T-helper 1 cell treated with Interleukin-12 subunit alpha and Interleukin-12 subunit beta and Interleukin-4 antibody, amounts not matched to agents 30 μg/mL and 1 μg/mL, for 36 hours (primary cell): ENCODE results near the gene KLHL40.

Experiments used
- H3K27ac Mint-ChIP-seq: one replicate; pipeline ENCODE4 v1.8.0; 2021; ENCODE audit warnings: mild to moderate bottlenecking, mixed read lengths
- H3K27me3 Mint-ChIP-seq: one replicate; pipeline ENCODE4 v1.8.0; 2021; ENCODE audit warnings: low read depth, mixed read lengths
- H3K36me3 Mint-ChIP-seq: one replicate; pipeline ENCODE4 v1.8.0; 2021; ENCODE audit warnings: low read depth, mixed read lengths
- H3K4me1 Mint-ChIP-seq: one replicate; pipeline ENCODE4 v1.8.0; 2021; ENCODE audit warnings: low read depth, mixed read lengths
- H3K4me3 Mint-ChIP-seq: one replicate; pipeline ENCODE4 v1.8.0; 2021; ENCODE audit warnings: mild to moderate bottlenecking, moderate library complexity, mixed read lengths
- H3K9me3 Mint-ChIP-seq: one replicate; pipeline ENCODE4 v1.8.0; 2021; ENCODE audit warnings: mixed read lengths

The KLHL40 gene, protein sequence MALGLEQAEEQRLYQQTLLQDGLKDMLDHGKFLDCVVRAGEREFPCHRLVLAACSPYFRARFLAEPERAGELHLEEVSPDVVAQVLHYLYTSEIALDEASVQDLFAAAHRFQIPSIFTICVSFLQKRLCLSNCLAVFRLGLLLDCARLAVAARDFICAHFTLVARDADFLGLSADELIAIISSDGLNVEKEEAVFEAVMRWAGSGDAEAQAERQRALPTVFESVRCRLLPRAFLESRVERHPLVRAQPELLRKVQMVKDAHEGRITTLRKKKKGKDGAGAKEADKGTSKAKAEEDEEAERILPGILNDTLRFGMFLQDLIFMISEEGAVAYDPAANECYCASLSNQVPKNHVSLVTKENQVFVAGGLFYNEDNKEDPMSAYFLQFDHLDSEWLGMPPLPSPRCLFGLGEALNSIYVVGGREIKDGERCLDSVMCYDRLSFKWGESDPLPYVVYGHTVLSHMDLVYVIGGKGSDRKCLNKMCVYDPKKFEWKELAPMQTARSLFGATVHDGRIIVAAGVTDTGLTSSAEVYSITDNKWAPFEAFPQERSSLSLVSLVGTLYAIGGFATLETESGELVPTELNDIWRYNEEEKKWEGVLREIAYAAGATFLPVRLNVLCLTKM

DNA sequence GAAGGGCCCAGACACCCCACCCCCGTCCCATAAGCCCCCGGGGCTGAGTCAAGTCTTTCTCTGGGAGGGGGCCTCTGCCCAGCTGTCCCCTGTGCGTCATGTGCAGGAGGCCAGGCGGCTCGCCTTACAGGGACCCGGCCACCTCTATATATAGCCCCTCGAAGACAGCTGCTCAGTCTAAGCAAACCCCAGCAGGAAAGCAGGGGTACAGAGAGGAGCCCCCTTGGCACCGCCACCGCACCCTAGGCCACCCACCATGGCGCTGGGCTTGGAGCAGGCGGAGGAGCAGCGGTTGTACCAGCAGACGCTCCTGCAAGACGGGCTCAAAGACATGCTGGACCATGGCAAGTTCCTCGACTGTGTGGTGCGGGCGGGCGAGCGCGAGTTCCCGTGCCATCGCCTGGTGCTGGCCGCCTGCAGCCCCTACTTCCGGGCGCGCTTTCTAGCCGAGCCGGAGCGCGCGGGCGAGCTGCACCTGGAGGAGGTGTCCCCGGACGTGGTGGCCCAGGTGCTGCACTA is at the start of gene KLHL40:
Gene KLHL40, plus strand, starts transcription at position 175 of the 519 bp plus-strand sequence. Its CDS starts 82 bp downstream, at position 257.
- peaks cover 2% of the 10 kb centered on the region for H3K4me1 Mint-ChIP-seq
- H3K4me3 Mint-ChIP-seq: peak within 1 kb of the TSS; percentile 27
- peaks cover 22% of the 10 kb centered on the region for H3K27me3 Mint-ChIP-seq
- no peaks in the 10 kb centered on the region for H3K36me3 Mint-ChIP-seq
- H3K9me3 Mint-ChIP-seq: no peaks in the 10 kb centered on the region
- H3K27ac Mint-ChIP-seq: no peak within 1 kb of the TSS

DNA sequence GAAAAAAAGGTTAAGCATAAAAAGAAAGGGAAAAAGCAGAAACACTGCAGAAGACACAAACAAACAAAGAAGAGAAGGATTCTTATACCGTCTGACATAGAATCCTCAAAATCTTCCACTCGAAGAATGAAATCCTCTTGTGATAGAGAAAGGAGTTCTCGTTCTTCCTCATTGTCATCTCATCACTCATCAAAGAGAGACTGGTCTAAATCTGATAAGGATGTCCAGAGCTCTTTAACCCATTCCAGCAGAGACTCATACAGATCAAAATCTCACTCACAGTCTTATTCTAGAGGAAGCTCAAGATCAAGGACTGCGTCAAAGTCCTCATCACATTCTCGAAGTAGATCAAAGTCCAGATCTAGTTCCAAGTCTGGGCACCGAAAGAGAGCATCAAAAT is 48.3 kb upstream of the KLHL40 start:
- Mint-ChIP-seq H3K36me3 (peaks cover 25% of the 10 kb centered on the region), H3K4me3 (no peak overlapping the region), H3K4me1 (peaks cover 21% of the 10 kb centered on the region), H3K27me3 (no peaks in the 10 kb centered on the region), H3K9me3 (no peaks in the 10 kb centered on the region), H3K27ac (no peak overlapping the region)

DNA sequence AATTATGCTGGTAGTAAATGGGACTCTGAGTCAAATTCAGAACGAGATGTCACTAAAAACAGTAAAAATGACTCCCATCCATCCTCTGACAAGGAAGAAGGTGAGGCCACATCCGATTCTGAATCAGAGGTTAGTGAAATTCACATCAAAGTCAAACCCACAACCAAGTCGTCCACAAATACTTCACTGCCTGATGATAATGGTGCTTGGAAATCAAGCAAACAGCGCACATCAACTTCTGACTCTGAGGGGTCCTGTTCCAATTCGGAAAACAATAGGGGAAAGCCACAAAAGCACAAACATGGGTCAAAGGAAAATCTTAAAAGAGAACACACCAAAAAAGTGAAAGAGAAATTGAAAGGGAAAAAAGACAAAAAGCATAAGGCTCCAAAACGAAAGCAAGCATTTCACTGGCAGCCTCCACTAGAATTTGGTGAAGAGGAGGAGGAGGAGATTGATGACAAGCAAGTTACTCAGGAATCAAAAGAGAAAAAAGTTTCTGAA is 46.9 kb upstream of the KLHL40 start:
- H3K4me1 Mint-ChIP-seq: peaks cover 23% of the 10 kb centered on the region
- H3K27me3 Mint-ChIP-seq: no peaks in the 10 kb centered on the region
- peaks cover 31% of the 10 kb centered on the region for H3K36me3 Mint-ChIP-seq
- H3K4me3 Mint-ChIP-seq: no peak overlapping the region
- H3K9me3 Mint-ChIP-seq: no peaks in the 10 kb centered on the region
- H3K27ac Mint-ChIP-seq: no peak overlapping the region

DNA sequence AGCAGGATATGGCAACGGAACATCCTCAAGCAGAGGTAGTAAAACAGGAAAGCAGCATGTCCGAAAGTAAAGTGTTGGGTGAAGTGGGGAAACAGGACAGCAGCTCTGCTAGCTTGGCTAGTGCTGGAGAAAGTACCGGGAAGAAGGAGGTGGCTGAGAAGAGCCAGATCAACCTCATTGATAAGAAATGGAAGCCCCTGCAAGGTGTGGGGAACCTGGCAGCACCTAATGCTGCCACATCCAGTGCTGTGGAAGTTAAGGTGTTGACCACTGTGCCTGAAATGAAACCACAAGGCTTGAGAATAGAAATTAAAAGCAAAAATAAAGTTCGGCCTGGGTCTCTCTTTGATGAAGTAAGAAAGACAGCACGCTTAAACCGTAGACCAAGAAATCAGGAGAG is 46.1 kb upstream of the KLHL40 start:
- H3K36me3 Mint-ChIP-seq: peaks cover 28% of the 10 kb centered on the region
- H3K9me3 Mint-ChIP-seq: no peaks in the 10 kb centered on the region
- H3K4me3 Mint-ChIP-seq: no peak overlapping the region
- H3K4me1 Mint-ChIP-seq: peaks cover 18% of the 10 kb centered on the region
- no peak overlapping the region for H3K27ac Mint-ChIP-seq
- no peaks in the 10 kb centered on the region for H3K27me3 Mint-ChIP-seq

DNA sequence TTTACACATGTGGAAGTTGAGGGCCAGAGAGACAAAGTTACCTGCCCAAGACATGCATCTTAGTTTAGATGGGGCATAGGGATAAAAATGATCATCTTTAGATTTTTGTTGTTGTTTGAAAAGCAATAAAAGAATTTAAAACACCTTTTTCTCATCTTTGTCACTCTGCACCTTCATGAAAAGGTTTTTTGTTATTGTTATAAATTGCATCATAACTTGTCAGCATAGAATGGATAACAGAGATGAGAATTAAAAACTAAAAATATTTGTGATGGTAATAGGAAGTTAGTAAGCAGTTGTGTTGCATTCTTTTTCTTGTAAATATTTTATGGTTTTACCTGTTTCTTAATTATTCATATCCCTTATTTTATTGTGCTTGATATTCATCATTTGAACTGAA is 45.2 kb upstream of the KLHL40 start:
- no peaks in the 10 kb centered on the region for H3K9me3 Mint-ChIP-seq

DNA sequence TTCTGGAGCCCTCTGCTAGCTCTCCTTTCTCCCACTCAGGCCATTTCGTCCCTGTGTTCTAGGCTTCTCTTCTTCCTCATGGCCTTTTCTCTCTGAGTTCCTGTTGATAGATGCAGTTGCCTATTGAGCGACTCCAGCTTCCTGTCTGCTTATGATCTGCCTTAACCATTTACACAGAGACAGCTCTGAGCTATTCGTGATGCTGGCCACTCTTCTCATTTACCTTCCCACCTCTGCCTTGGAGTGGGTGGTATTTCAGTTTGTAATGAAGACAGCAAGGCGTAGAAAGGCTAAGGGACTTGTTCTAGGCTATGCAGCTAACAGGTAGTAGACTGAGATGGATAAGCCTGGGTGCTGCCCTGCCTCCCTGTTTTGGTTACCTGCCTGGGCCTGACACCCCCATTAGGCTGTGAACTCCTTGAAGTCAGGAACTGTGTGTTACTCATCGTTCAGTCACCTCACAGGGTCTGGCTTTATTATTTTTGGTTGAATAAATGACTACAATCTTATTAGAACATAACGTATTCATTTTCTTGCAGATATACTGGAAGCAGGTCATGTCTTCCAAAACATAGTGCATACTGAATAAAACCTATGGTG is 44.5 kb upstream of the KLHL40 start:
- Mint-ChIP-seq H3K4me1 (peaks cover 19% of the 10 kb centered on the region), H3K27ac (peak overlapping the region; percentile 71), H3K36me3 (peaks cover 32% of the 10 kb centered on the region), H3K9me3 (no peaks in the 10 kb centered on the region), H3K27me3 (no peaks in the 10 kb centered on the region), H3K4me3 (peak overlapping the region; percentile 46)

More for the DNA sequence above, 45.2 kb upstream of the KLHL40 start:
- H3K36me3 Mint-ChIP-seq: peaks cover 32% of the 10 kb centered on the region
- no peaks in the 10 kb centered on the region for H3K27me3 Mint-ChIP-seq
- H3K4me3 Mint-ChIP-seq: no peak overlapping the region
- peaks cover 19% of the 10 kb centered on the region for H3K4me1 Mint-ChIP-seq
- H3K27ac Mint-ChIP-seq: peak overlapping the region; percentile 66

DNA sequence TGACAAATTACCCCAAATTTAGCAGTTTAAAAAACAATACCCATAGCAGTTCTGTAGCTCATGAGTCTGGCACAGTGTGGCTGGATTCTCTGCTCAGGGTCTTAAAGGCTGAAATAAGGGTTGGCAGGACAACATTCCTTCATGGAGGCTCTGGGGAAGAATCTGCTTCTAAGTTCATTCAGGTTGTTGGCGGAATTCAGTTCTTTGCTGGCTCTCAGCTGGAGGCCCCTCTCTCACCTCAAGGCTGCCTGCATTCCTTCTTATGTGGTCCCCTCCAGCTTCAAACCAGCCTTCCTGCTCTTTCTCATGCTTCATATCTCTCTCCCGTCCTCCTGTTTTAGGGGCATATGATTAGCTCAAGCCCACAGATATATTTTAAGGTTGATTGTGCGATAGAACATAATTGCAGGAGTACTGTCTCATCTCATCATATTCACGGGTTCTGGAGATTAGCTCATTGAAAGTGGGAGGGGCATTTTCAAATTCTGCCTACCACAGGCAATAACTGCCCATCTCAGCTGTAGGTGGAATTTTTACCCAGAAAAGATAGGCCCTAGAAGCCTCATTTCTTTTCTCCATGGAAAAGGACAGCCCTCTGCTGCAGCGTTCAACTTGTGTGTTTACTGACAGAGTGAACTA is 37.4 kb upstream of the KLHL40 start:
- H3K4me3 Mint-ChIP-seq: no peak overlapping the region
- H3K4me1 Mint-ChIP-seq: peaks cover 21% of the 10 kb centered on the region
- H3K27me3 Mint-ChIP-seq: no peaks in the 10 kb centered on the region
- no peaks in the 10 kb centered on the region for H3K9me3 Mint-ChIP-seq
- no peak overlapping the region for H3K27ac Mint-ChIP-seq
- peaks cover 26% of the 10 kb centered on the region for H3K36me3 Mint-ChIP-seq

DNA sequence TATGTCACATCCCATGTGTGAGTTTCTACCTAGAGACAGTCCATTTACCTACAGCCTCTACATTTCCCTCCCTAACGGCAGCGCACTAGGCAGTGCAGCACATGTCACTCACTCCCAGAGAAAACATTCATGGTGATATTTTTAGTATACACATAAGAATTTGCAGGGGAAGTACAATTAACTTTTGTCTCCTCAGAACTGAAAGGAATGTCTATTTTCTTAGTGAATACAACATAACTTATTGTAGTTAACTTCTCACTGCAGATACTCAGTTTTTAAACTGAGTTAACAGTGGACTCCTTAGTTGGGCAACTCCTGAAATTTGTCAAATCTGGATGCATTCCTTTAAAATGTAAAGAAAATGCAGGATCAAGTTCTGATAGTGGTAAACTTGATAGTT is 36.3 kb upstream of the KLHL40 start:
- Mint-ChIP-seq H3K27ac (no peak overlapping the region), H3K36me3 (peaks cover 21% of the 10 kb centered on the region), H3K27me3 (no peaks in the 10 kb centered on the region), H3K4me1 (peaks cover 24% of the 10 kb centered on the region), H3K4me3 (no peak overlapping the region), H3K9me3 (no peaks in the 10 kb centered on the region)

DNA sequence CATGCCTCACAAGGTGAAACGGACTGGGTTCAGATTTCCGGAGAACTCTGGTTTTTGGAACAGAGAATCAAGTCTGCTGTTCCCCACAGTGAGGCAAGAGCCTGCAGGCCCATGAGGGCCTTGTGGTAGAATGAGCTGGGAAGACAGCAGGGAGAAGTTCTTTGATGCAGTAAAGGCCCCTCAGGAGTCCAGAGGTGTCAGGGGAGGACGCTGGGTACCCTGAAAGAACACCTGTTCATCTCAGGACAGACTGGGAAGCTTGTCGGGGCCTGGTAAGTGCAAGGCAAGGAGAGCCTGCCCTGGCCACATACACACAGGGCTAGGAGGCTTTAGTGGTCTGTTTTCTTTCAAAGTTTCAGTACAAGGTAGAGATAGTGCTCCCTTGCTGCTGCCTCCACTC is 35.6 kb upstream of the KLHL40 start:
- Mint-ChIP-seq H3K27ac (no peak overlapping the region), H3K27me3 (no peaks in the 10 kb centered on the region), H3K36me3 (peaks cover 17% of the 10 kb centered on the region), H3K9me3 (no peaks in the 10 kb centered on the region), H3K4me3 (no peak overlapping the region), H3K4me1 (peaks cover 20% of the 10 kb centered on the region)

DNA sequence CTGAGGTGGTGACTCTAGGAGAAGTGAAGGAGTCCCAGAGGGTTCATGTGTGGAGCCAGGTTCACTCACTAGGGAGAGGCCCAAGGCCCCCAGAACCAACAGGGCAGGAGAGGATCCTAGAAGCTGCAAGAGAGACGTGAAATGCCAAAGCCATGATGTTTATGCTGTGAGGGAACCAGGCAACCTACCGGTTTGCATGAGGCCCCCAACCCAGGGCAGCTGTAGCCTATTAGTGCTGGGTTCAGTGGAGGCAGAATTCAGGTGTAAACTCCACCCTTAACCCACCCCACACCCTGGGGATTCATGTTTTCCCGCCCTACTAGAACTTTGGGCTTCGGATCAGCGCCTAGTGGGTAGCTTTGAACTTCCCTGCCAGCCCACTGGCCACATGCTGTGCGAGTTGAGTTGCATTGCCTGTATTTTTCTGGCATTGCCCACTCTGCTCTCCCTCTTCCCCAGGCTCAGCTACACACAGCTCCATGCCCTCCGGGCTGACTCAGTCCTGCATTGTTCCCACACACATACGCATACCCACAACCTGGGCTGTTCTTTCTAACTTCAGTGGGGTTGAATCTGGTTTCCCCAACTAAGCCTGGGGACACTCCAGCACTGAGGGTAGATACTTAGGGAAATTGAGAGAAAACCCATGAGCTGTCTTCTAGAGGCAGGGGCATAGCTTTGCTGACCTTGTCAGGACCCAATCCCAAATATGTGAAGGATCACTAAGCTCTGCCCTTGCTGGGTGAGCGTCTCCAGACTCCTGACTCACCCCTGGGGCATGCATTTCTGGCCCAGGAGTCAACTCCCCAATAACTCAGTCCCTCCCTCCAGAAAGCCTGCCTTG is 33.9 kb upstream of the KLHL40 start:
- no peak overlapping the region for H3K4me3 Mint-ChIP-seq
- no peaks in the 10 kb centered on the region for H3K27me3 Mint-ChIP-seq
- H3K9me3 Mint-ChIP-seq: no peaks in the 10 kb centered on the region
- H3K27ac Mint-ChIP-seq: peak overlapping the region; percentile 76
- peaks cover 11% of the 10 kb centered on the region for H3K36me3 Mint-ChIP-seq
- peaks cover 20% of the 10 kb centered on the region for H3K4me1 Mint-ChIP-seq

DNA sequence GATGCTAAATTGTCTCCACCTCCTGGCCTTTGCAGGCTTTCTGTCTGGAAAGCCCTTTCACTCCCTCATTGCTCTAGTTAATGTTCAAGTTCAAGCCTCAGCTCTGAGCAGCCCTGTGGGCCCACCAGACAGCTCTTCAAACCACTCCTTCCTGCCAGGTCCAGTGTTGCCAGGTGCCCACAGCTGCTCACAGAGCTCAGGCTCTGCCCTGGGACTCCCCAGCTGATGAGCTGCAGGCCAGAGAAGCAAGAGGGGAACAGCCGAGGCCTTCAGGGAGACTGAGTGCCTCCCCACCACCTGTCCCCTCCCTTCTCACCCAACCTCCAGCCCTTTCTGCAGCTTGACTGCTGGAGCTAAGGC is 33.1 kb upstream of the KLHL40 start:
- peaks cover 6% of the 10 kb centered on the region for H3K36me3 Mint-ChIP-seq
- no peaks in the 10 kb centered on the region for H3K9me3 Mint-ChIP-seq
- H3K4me1 Mint-ChIP-seq: peaks cover 15% of the 10 kb centered on the region
- no peaks in the 10 kb centered on the region for H3K27me3 Mint-ChIP-seq
- H3K4me3 Mint-ChIP-seq: no peak overlapping the region
- peak overlapping the region; percentile 76 for H3K27ac Mint-ChIP-seq

DNA sequence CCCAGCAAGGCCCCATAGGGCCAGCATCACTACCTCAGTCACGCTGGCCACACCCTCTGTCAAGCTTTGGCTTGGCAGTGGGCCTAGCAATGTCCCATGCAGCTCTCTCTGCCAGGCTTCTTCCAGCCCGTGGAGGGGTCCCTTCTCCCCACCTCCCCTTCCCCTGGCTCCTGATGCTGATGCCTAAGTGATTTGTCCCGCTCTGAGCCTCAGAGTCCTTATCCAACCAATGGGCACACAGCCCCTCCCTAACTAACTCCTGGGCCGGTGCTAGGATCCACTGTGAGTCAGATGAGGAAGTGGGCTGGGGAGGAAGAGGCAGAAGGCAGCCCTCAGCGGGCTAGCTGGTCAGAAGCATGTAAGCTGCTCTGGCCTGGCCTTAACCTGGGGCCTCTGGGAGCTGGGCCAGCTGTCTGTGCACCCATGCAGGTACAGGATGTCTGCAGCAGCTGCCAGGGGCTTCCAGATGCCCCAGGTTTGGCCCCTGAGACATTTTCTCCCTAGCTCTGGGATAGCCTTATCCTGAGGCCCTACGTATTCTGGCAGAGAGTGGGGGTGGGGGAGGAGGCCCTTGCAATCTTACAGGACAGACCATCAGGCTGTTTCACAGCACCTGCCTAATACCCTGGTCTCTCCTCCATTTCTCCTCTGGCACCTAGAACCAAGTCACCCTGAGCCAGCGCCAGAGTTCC is 32.6 kb upstream of the KLHL40 start:
- Mint-ChIP-seq H3K36me3 (peaks cover 5% of the 10 kb centered on the region), H3K27ac (peak overlapping the region; percentile 72), H3K4me3 (peak overlapping the region; percentile 84), H3K4me1 (peaks cover 13% of the 10 kb centered on the region), H3K9me3 (no peaks in the 10 kb centered on the region), H3K27me3 (no peaks in the 10 kb centered on the region)

DNA sequence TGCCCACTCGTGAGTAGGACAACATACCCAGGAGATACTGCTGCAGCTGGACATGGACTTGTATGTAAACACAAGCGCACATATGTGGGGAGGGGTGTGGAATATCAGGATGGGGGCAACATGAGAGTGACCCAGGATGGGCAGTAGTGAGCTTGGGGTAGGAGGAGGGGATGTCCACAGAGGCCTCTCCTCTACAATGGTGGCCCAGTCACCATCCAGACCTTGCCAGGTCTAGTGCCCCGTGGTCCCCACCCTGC is 32.1 kb upstream of the KLHL40 start:
- Mint-ChIP-seq H3K4me1 (peaks cover 13% of the 10 kb centered on the region), H3K4me3 (peak overlapping the region; percentile 84), H3K9me3 (no peaks in the 10 kb centered on the region), H3K27ac (no peak overlapping the region), H3K36me3 (peaks cover 2% of the 10 kb centered on the region), H3K27me3 (no peaks in the 10 kb centered on the region)
